ENCODE measurements around the gene TRIM17.
"Not testable (repeated sequence)": the region's sequence is repeated elsewhere in the genome, so short reads cannot be mapped to it uniquely, and the experiment has no call there.

The TRIM17 gene

DNA sequence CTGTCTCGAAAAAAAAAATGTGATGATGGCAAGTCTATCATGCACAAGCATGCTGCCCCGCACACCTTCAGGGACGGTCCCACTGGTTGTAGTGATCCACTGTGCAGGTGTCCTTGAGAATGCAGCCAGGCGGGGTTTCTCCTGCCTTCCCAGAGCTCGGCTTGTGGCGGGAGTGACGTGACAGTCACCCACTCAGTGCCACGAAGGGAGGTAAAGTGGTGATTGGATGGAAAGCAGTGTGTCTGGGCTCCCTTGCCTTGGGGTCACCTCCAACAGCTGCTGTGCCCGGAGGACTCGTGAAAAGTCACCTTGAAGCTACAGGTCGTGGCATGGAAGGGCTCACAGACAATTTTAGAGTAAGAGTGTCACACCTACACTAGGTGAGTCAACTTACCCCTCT lies 33.5 kb upstream of the TRIM17 start:
- in situ Hi-C loops (cut with HindIII; ENCODE audit: low sequenced_read_pairs): no loop called here

DNA sequence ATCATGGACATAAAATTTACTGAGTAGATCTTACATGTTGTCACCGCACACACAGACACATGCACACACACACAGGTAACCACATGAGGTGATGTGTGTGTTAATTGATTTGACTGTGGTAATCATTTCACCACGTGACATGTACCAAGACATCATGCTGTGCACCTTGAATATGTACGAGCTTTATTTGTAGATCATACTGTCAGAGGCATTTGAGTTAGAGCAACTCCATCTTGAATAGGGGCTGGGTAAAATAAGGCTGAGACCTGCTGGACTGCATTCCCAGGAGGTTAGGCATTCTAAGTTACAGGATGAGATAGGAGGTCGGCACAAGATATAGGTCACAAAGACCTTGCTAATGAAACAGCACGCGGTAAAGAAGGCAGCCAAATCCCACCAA lies 31.7 kb upstream of the TRIM17 start:
- in situ Hi-C loops (cut with HindIII; ENCODE audit: low sequenced_read_pairs): loop anchor here (5.0 kb wide), 1 partner anchor 56 kb away; no protein-coding TSS in a partner anchor

DNA sequence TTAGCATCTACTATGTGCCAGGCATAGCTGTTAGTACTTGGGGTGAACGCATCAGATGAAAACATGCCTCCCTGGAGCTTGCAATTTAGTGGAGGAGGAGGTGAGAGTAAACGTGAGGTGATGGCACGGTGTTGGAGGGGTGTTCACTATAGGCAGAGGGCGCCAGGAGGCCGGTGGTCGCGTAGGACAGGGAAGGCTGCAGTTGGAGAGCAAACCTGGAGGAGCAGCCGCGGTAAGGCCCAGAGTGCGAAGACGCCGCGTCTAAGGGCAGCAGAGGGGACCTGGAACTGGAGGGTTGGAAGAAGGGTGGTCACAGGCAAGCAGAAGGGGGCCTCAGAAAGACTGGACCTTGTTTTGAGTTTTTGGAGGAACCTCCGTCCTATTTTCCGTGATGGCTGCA lies 30.2 kb upstream of the TRIM17 start:
- in situ Hi-C loops (cut with HindIII; ENCODE audit: low sequenced_read_pairs): loop anchor here (5.0 kb wide), 1 partner anchor 55 kb away; no protein-coding TSS in a partner anchor

DNA sequence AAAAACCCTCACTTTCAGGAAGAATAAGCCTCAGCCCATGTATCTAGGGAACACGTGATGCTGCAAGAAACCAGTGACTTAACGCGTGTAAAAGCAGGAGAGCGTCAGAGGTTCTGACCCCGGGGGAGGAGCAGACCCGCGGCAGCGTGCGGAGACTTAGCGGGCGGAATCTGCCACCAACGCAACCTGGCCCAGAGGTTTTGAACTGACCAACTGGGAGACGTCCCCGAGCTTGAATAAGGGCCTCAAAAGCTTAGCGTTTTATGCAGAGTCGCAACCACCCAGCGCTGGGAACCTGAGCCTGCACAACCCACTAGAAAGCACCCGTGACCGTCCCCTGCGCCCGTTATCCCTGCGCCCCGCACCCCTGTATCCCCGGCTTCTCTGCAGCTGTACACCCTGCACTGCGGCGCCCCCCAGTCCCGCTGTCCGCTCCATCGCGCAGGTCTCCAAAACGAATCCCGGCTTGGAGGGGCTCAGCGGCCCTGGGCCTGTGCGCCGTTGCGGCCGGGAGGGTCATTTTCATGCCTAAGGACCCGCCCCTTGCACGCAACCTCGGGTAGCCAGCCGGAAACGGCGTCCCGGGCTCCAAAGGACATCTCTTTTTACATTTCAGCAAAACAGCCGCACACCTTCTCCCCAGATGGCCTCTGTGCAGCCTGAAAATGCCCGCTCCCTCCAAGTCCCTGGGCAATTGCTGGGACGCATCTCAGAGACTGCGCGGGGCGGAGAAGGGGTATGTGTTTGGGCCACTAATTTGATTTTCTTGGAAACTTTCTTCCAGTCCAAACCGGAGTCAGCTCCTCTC lies 29.4 kb upstream of the TRIM17 start:
- in situ Hi-C loops (cut with HindIII; ENCODE audit: low sequenced_read_pairs): loop anchor here (5.0 kb wide), 1 partner anchor 54 kb away; no protein-coding TSS in a partner anchor

DNA sequence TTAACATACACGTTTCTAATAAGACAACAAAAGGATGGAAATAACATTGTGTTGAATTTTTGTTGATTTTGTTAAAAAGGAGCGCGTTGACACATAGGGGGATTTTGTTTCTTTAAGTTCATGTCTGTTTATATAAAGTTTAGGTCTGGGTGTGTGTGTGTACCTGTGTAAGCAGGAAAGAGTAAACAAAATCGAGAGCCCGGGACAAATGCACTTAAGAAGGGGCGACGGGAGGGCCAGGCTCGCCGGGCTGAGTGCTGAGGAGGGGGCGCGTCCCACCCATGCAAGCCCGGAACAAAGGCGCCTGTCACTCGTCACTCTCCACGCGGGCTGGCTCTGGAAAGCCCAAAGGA lies 28.8 kb upstream of the TRIM17 start:
- in situ Hi-C loops (cut with HindIII; ENCODE audit: low sequenced_read_pairs): loop anchor here (5.0 kb wide), 1 partner anchor 53 kb away; no protein-coding TSS in a partner anchor

DNA sequence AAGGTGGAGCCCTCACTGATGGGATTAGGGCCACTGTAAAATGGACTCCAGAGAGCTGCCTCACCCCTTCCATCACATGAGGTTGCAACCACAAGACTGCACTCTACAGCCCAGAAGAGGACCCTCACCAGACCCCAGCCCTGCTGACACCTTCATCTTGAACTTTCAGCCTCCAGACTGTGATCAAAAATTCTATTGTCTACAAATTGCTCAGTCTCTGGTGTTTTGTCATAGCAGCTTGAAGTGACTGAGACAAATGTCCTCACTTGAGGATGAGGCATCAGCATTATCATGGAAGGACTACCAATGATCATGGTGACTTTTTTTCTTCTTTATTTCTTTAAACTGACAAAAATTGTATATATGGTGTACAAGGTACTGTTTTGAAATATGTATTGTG lies 26.7 kb upstream of the TRIM17 start:
- in situ Hi-C loops (cut with HindIII; ENCODE audit: low sequenced_read_pairs): no loop called here

DNA sequence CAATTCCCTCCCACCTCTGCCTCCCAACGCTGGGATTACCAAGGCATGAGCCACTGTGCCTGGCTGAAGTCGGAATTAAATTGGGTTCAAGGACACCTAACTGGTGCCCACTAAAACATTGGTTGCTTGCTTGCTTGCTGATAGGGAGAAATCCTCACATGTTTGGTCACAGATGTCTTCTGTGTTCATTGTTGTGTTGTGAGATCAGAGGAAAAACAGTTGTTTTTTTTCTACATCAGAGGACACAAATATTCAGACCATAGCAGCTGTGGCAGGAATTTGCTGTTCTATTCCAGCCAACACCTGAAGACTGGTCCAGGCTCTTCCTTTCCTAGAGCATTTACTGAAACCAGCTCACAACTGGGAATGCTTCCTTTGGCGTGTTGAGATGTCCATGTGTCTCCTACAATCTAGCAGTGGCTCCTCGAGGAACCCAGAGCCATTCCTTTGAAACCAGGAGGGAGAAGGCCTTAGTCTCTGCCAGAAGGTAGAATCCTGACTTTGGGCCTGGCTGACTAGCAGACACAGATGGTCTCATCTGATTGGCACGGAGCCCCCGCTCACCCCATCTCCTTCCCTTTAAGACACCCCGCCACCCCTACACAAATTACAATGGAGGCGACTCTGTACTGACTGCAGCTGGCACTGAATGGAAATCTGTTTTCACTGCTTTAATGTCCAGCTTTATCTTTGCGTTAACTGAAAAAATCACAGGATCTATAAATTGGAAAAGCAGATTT lies 24.3 kb upstream of the TRIM17 start:
- in situ Hi-C loops (cut with HindIII; ENCODE audit: low sequenced_read_pairs): no loop called here

DNA sequence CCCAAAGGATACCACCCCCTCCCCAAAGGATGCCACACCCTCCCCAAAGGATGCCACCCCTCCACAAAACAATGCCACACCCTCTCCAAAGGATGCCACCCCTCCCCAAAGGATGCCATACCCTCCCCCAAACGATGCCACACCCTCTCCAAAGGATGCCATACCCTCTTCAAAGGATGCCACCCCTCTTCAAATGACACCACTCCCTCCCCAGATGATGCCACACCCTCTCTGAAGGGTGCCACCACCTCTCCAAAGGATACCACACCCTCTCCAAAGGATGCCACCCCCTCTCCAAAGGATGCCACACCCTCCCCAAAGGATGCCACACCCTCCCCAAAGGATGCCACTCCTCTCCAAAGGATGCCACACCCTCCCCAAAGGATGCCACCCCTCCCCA lies 21.6 kb upstream of the TRIM17 start:
- in situ Hi-C loops (cut with HindIII; ENCODE audit: low sequenced_read_pairs): no loop called here

DNA sequence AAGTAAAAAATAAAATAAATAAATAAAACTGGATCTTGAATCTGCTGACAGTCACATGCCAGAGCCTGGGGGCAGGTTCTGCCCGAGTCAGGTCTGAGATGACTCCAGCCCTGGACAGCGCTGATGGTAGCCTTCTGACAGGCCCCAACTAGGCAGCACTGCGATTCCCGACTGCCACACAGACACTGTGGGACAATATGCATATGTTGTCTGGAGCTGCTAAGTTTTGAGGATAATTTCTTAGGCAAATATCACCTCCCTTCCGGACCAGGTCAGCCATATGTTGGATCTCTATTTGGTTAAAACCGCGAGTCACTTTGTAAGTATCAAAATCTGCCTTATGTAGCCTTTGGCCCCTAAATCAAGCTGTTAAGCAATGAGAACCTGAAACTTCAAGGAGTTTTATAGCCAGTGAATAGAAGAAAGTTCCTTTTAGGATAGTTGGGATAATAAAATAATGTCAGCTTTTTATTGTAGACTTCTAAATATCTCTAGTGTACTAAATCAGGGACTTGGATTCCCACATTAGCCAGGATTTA lies 20.8 kb upstream of the TRIM17 start:
- in situ Hi-C loops (cut with HindIII; ENCODE audit: low sequenced_read_pairs): no loop called here

DNA sequence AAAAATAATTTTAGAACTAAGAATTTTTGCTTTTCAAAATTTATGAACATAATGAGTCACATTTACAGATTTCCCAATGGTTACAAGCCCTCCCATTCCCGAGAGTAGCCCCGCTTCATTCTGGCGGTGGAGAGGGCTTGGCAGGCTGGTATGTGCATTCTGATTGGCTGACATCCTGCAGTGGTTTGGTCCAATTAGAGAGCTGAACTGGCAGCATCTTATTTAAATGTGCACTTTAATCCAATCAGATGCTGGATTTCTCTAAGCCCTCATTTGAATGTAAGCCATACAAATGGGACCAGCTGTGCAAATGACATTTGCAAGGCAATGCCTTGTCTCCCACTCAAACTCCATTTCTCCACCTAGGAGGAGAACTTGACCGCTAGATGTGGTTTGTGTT lies 18.0 kb upstream of the TRIM17 start:
- in situ Hi-C loops (cut with HindIII; ENCODE audit: low sequenced_read_pairs): no loop called here

DNA sequence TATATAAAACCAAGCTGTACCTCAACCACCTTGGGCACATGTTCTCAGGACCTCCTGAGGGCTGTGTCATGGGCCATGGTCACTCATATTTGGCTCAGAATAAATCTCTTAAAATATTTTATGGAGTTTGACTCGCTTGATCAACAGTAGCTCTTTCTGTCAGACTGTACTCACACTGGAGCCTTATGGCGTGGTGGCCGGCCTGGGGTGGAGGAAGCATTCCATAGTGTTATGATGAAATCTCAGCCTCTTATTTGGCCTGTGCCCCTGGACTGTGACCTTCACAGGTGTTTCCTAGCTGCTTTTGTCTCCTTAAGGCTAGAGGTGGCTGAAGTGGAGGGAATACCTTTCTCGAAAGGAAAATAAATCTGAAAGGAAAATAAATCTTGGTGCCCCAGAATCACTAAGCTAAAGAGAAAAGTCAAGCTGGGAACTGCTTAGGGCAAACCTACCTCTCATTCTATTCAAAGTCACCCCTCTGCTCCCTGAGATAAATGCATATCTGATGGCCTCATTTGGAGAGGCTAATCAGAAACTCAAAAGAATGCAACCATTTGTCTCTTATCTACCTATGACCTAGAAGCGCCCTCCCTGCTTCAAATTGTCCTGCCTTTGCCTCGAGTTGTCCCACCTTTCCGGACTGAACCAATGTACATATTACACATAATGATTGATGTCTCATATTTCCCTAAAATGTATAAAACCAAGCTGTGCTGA lies 16.8 kb upstream of the TRIM17 start:
- in situ Hi-C loops (cut with HindIII; ENCODE audit: low sequenced_read_pairs): not testable (repeated sequence)

DNA sequence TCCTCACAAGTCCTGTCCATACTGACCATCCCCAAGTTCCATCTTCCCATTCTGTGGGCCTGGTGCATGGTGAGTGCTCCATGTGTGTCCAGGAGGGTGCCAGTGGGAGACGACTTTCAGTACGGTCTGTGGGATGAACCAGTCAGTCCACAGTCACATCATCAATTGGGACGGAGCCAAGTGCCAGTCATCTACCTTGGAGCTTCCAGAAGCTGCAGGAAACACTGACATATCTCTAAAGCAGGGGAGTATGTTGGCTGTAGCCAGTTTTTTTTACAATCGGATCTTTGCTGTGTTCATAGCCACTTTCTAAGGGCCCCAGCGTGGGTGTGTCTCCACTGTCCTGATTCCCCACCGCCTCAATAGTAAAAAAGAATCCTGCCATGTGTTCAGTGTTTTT lies 13.6 kb upstream of the TRIM17 start:
- in situ Hi-C loops (cut with HindIII; ENCODE audit: low sequenced_read_pairs): no loop called here

DNA sequence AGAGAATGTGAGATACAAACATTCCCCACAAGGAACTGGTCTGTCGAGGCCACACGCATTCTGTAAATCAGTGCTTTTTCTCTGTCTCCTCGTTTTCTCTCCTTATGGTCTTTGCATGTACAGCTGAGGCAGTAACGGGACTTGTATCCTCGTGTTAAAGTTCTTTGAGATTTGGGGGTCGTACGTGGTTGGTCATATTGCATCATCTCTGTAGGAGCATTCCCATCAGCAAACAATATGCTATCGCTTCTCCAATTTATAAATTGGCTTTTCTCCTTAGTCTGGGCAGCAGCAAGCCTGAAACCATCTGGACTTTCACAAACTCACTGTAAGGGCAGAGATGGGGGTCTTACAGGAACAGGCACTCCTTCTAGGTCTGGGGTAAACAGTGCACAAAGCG lies 13.0 kb upstream of the TRIM17 start:
- in situ Hi-C loops (cut with HindIII; ENCODE audit: low sequenced_read_pairs): no loop called here

DNA sequence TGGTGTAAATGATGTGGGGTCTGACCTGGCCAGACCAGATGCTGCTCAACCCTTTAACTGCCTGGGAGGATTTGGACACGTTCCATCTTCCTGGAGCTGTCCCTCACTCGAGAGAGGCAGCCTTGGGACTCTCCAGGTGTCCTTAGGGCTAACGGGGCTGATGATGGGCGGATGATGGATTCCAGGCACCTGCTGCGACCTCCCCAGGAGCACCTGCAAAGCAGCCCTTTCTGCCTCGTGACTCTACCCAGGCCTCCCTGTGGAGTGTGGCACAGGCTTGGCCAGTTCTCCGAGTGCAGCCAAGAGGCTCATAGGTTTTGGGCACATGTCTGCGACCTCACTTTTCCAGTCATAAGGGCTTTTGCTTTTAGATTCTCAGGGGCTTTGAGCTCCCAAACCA lies 12.3 kb upstream of the TRIM17 start:
- in situ Hi-C loops (cut with HindIII; ENCODE audit: low sequenced_read_pairs): no loop called here

DNA sequence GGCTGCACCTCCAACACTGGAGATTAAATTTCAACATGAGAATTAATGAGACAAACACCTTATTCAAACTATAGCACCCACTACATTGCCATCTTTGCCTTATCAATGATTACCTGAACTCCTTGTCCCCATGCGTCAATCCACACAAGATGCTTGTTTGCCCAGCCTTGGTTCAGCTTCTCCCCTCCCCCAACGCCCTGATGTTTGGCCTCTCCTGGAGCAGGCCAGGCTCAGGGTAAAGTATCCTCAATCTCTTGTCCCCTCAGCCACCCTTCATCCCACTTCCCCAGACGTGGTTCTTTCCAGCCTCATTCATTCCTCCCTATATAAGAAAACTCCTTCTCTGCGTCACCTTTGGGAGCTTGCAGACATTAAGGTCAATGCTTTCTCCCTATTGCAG lies 11.8 kb upstream of the TRIM17 start:
- in situ Hi-C loops (cut with HindIII; ENCODE audit: low sequenced_read_pairs): no loop called here

DNA sequence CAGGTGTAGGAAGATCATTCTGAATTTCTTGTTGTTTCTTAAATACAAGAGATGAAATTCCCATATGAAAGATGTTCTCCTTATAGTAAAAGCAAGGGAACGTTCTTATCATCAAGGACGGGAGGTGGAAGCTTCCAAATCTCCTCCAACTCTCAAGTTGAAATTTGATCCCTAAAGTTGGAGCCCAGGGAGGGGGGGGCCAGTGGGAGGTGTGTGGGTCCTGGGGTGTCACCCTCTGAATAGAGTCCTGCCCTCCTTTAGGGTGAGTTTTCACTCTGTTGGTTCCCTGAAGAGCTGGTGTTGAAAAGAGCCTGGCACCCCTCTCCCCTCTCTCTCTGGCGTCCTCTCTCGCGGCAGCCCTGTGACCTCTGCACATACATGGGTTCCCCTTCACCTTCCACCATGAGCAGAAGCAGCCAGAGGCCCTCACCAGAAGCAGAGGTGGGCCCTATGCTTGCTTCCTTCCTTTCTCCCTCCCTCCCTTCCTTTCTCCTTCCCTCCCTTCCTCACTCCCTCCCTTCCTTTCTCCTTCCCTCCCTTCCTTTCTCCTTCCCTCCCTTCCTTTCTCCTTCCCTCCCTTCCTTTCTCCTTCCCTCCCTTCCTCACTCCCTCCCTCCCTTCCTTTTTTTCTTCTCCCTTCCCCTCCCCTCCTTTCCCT lies 10.0 kb upstream of the TRIM17 start:
- in situ Hi-C loops (cut with HindIII; ENCODE audit: low sequenced_read_pairs): no loop called here

DNA sequence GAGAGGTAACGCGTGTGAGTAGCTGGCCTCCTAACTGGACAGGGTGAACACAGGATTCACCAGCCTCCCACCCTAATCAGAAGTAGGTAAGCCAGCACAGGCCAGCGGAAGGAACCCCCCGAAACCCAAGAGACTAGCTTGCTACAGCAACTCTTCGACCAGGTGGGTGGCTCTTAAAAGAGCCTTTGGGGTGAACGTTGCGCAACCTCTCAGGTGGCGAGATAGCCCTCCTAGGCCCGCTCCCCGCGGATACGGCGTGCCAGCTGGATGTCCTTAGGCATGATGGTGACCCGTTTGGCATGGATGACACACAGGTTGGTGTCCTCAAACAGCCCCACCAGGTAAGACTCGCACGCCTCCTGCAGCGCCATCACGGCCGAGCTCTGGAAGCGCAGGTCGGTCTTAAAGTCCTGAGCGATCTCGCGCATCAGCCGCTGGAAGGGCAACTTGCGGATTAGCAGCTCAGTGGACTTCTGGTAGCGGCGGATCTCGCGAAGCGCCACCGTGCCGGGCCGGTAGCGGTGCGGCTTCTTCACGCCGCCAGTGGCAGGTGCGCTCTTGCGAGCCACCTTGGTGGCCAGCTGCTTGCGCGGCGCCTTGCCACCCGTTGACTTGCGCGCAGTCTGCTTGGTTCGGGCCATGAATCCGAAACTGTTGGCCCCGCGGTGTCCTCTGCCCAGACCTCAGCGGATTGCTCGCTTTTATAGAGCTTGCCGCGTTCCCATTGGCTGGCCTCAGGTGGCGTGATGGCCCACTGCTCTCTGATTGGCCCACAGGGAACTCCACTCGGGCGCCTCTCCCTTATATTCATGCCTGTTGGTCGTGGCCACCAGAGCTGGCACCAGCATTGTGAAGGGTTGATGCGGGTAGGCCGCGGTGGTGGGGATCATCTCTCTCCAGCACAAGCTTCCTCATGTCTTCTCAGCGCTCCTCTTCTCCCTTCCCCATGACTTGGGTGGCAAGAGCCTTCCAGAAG lies 8.3 kb upstream of the TRIM17 start:
- in situ Hi-C loops (cut with HindIII; ENCODE audit: low sequenced_read_pairs): no loop called here

DNA sequence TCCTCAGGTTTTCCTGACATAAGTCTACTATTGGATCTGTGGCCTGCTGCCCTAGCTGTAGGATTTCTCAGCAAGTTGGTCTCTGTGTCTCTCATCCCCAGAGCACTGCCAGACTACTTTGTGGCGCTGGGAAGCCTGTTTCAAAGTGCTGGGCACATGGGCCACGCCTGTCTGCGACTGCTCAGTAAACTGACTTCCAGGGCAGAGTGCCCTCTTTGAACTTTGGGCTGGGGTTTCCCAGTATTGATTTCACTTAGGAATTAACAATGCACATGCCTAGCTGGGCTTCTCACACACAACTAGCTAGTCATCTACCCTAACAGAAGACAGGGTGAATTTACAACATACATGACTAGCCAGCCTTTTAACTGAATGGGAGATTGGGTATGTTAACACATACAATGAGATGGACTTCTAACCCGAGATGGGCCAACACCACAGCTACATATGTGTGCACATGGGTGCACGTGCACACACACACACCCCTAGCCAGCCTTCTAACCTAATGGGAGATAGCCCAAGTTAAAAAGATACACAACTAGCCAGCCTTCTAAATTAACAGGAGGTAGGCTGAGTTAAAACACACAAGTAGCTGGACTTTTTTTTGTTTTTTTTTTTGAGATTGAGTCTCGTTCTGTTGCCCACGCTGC lies 6.9 kb upstream of the TRIM17 start:
- in situ Hi-C loops (cut with HindIII; ENCODE audit: low sequenced_read_pairs): no loop called here

Data from endothelial cell of hepatic sinusoid (primary cell).